ENCODE results near the gene JPT2.
"Not testable (repeated sequence)": the region's sequence is repeated elsewhere in the genome, so short reads cannot be mapped to it uniquely, and the experiment has no call there.

JPT2 gene

GRCh38 chr16:1713933-1714332 is 35.9 kb downstream of the JPT2 start:
- Mint-ChIP-seq H3K27ac (no peak overlapping the region), H3K4me3 (no peak overlapping the region), H3K36me3 (ENCODE audit: low read depth) (peaks cover 6% of the 10 kb centered on the region), H3K4me1 (ENCODE audit: low read depth) (peaks cover 5% of the 10 kb centered on the region), H3K27me3 (ENCODE audit: low read depth) (no peaks in the 10 kb centered on the region), H3K9me3 (no peaks in the 10 kb centered on the region)
- no peak for DNase-seq (ENCODE audit: low spot score)

- Mint-ChIP-seq H3K27ac (no peak overlapping the region), H3K9me3 (no peaks in the 10 kb centered on the region), H3K4me1 (ENCODE audit: low read depth) (peaks cover 10% of the 10 kb centered on the region), H3K36me3 (ENCODE audit: low read depth) (peaks cover 7% of the 10 kb centered on the region), H3K4me3 (no peak overlapping the region), H3K27me3 (ENCODE audit: low read depth) (no peaks in the 10 kb centered on the region)
- DNase-seq (ENCODE audit: low spot score) = no peak
Observed at GRCh38 chr16:1715220-1715619, 37.1 kb downstream of the JPT2 start.

GRCh38 chr16:1718236-1718635 is 40.2 kb downstream of the JPT2 start:
- not testable (repeated sequence) for DNase-seq (ENCODE audit: low spot score); H3K4me3 Mint-ChIP-seq; H3K36me3 Mint-ChIP-seq (ENCODE audit: low read depth); H3K27ac Mint-ChIP-seq; H3K9me3 Mint-ChIP-seq; H3K27me3 Mint-ChIP-seq (ENCODE audit: low read depth)
- H3K4me1 Mint-ChIP-seq (ENCODE audit: low read depth) = peaks cover 16% of the 10 kb centered on the region

GRCh38 chr16:1719559-1720229 is 41.6 kb downstream of the JPT2 start:
- Mint-ChIP-seq H3K4me1 (ENCODE audit: low read depth) (peaks cover 22% of the 10 kb centered on the region), H3K27ac (peak overlapping the region; percentile 45)
- H3K9me3 Mint-ChIP-seq; DNase-seq (ENCODE audit: low spot score); H3K4me3 Mint-ChIP-seq; H3K27me3 Mint-ChIP-seq (ENCODE audit: low read depth); H3K36me3 Mint-ChIP-seq (ENCODE audit: low read depth): not testable (repeated sequence)

GRCh38 chr16:1721372-1721771 is 43.3 kb downstream of the JPT2 start:
- peaks cover 3% of the 10 kb centered on the region for H3K36me3 Mint-ChIP-seq (ENCODE audit: low read depth)
- DNase-seq (ENCODE audit: low spot score) = no peak
- peaks cover 22% of the 10 kb centered on the region for H3K4me1 Mint-ChIP-seq (ENCODE audit: low read depth)
- no peak overlapping the region for H3K4me3 Mint-ChIP-seq
- no peak overlapping the region for H3K27ac Mint-ChIP-seq
- no peaks in the 10 kb centered on the region for H3K27me3 Mint-ChIP-seq (ENCODE audit: low read depth)
- no peaks in the 10 kb centered on the region for H3K9me3 Mint-ChIP-seq

GRCh38 chr16:1723450-1724147 is 45.5 kb downstream of the JPT2 start:
- DNase-seq (ENCODE audit: low spot score) = peak; percentile 18
- Mint-ChIP-seq H3K27ac (peak overlapping the region; percentile 71), H3K4me3 (peak overlapping the region; percentile 34), H3K9me3 (no peaks in the 10 kb centered on the region), H3K4me1 (ENCODE audit: low read depth) (peaks cover 22% of the 10 kb centered on the region), H3K27me3 (ENCODE audit: low read depth) (no peaks in the 10 kb centered on the region), H3K36me3 (ENCODE audit: low read depth) (peaks cover 9% of the 10 kb centered on the region)

- Mint-ChIP-seq H3K27ac (no peak overlapping the region), H3K27me3 (ENCODE audit: low read depth) (no peaks in the 10 kb centered on the region), H3K9me3 (no peaks in the 10 kb centered on the region), H3K4me1 (ENCODE audit: low read depth) (peaks cover 17% of the 10 kb centered on the region), H3K36me3 (ENCODE audit: low read depth) (peaks cover 13% of the 10 kb centered on the region), H3K4me3 (no peak overlapping the region)
- DNase-seq (ENCODE audit: low spot score) = no peak
Observed at GRCh38 chr16:1724491-1724890, 46.4 kb downstream of the JPT2 start.

GRCh38 chr16:1726661-1727502 is 48.8 kb downstream of the JPT2 start:
- no peak for DNase-seq (ENCODE audit: low spot score)
- H3K4me1 Mint-ChIP-seq (ENCODE audit: low read depth) = peaks cover 9% of the 10 kb centered on the region
- no peaks in the 10 kb centered on the region for H3K9me3 Mint-ChIP-seq
- H3K4me3 Mint-ChIP-seq = no peak overlapping the region
- peaks cover 10% of the 10 kb centered on the region for H3K36me3 Mint-ChIP-seq (ENCODE audit: low read depth)
- no peaks in the 10 kb centered on the region for H3K27me3 Mint-ChIP-seq (ENCODE audit: low read depth)
- H3K27ac Mint-ChIP-seq = no peak overlapping the region

GRCh38 chr16:1727651-1728624 is 49.9 kb downstream of the JPT2 start:
- H3K36me3 Mint-ChIP-seq (ENCODE audit: low read depth) = peaks cover 10% of the 10 kb centered on the region

GRCh38 chr16:1729026-1729425 is 50.9 kb downstream of the JPT2 start:
- no peaks in the 10 kb centered on the region for H3K27me3 Mint-ChIP-seq (ENCODE audit: low read depth)
- H3K4me1 Mint-ChIP-seq (ENCODE audit: low read depth) = no peaks in the 10 kb centered on the region
- no peaks in the 10 kb centered on the region for H3K9me3 Mint-ChIP-seq
- H3K27ac Mint-ChIP-seq = no peak overlapping the region
- no peak overlapping the region for H3K4me3 Mint-ChIP-seq
- H3K36me3 Mint-ChIP-seq (ENCODE audit: low read depth) = peaks cover 10% of the 10 kb centered on the region
- DNase-seq (ENCODE audit: low spot score) = no peak

More at GRCh38 chr16:1727651-1728624, 49.9 kb downstream of the JPT2 start:
- Mint-ChIP-seq H3K9me3 (no peaks in the 10 kb centered on the region), H3K4me1 (ENCODE audit: low read depth) (peaks cover 6% of the 10 kb centered on the region), H3K27ac (no peak overlapping the region), H3K4me3 (no peak overlapping the region), H3K27me3 (ENCODE audit: low read depth) (no peaks in the 10 kb centered on the region)
- DNase-seq (ENCODE audit: low spot score) = no peak

GRCh38 chr16:1729445-1729844 is 51.4 kb downstream of the JPT2 start:
- Mint-ChIP-seq H3K27ac (no peak overlapping the region), H3K9me3 (no peaks in the 10 kb centered on the region)

GRCh38 chr16:1731073-1731472 is 53.0 kb downstream of the JPT2 start:
- H3K27me3 Mint-ChIP-seq (ENCODE audit: low read depth) = no peaks in the 10 kb centered on the region
- H3K4me1 Mint-ChIP-seq (ENCODE audit: low read depth) = no peaks in the 10 kb centered on the region
- DNase-seq (ENCODE audit: low spot score) = no peak
- no peaks in the 10 kb centered on the region for H3K9me3 Mint-ChIP-seq
- no peak overlapping the region for H3K27ac Mint-ChIP-seq
- no peak overlapping the region for H3K4me3 Mint-ChIP-seq
- H3K36me3 Mint-ChIP-seq (ENCODE audit: low read depth) = peaks cover 10% of the 10 kb centered on the region

More at GRCh38 chr16:1729445-1729844, 51.4 kb downstream of the JPT2 start:
- H3K27me3 Mint-ChIP-seq (ENCODE audit: low read depth) = no peaks in the 10 kb centered on the region
- no peaks in the 10 kb centered on the region for H3K4me1 Mint-ChIP-seq (ENCODE audit: low read depth)
- H3K36me3 Mint-ChIP-seq (ENCODE audit: low read depth) = peaks cover 10% of the 10 kb centered on the region
- no peak overlapping the region for H3K4me3 Mint-ChIP-seq
- no peak for DNase-seq (ENCODE audit: low spot score)

- Mint-ChIP-seq H3K36me3 (ENCODE audit: low read depth) (peaks cover 10% of the 10 kb centered on the region), H3K27ac (no peak overlapping the region), H3K4me3 (no peak overlapping the region), H3K4me1 (ENCODE audit: low read depth) (no peaks in the 10 kb centered on the region), H3K9me3 (no peaks in the 10 kb centered on the region), H3K27me3 (ENCODE audit: low read depth) (no peaks in the 10 kb centered on the region)
- no peak for DNase-seq (ENCODE audit: low spot score)
Observed at GRCh38 chr16:1731603-1732002, 53.5 kb downstream of the JPT2 start.
